NCI-H345 (cell line): ENCODE data around the gene THAP4.
"Not testable (repeated sequence)": the region's sequence is repeated elsewhere in the genome, so short reads cannot be mapped to it uniquely, and the experiment has no call there.

Experiments
- DNase-seq: peaks from one replicate; lab custom pipeline; 2025; lab: John Stamatoyannopoulos, UW

The THAP4 gene

DNA sequence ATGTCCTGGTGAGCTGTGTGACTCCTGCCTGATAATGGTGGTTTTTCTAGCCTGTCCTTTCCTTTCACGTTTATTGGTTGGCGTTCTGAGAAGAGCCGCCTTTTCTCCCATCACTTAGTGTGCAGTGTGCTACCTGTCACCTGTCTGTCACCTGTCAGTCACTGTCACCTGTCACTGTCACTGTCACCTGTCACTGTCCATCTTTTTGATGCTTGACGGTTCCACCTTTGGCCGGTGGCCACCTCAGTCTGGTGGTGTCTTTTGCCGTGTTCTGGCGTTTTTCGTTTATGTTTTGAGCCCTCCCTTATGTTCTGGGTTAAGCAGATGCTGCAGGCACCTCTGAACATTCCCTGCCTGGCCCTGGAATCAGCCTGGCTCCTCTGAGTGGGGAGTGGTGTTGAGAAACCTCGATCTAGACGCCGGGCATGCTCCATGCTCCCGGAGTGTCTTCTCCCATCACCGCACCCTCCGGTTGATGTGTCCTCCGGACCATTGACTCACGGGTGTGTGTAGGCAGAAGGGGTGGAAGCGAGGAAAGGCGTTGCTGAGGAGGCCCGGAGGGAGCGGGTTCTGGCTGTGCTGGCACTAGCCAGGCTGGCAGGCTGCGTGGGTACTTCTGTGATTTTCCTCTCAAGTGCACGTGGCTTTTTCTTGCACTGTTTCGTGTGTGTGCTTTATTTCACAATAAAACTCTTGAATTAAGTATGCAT lies 28.9 kb upstream of the THAP4 start:
- no peak for DNase-seq

DNA sequence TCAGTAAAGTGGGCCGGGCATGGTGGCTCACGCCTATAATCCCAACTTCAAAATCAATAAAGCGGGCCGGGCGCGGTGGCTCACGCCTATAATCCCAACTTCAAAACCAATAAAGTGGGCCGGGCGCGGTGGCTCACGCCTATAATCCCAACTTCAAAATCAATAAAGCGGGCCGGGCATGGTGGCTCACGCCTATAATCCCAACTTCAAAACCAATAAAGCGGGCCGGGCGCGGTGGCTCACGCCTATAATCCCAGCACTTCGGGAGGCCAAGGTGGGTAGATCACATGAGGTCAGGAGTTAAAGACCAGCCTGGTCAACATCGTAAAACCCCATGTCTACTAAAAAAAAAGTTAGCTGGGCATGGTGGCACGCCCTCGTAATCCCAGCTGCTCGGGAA lies 25.8 kb upstream of the THAP4 start:
- DNase-seq = not testable (repeated sequence)

DNA sequence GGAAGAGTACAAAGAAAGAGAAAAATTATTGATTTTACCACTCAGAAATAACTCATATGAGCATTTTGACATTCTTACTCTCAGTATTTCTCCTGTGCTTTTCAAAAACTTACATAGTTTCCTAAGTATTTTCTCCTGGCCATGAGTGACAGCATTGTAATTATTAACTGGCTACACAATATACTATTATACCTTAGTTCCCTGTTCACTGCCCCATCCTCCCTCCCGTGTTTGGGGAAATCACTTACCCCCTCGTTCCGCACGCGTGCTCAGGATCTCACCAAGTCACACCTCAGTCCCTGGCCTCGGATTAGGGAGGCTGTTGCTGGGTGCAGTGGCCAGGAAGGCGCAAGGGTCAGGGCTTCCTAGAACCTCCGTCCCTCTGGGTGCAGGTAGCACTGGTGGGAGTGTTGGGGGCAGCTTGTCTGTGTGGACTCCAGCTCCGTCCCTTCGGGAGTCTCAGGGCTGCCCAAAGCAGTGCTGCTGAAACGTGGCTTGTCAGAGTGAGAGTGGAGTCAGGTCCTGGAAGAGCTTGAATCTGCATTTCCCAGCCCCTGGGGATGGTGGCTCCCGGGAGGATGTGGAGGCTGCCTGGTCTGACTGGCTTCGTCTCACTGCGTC lies 23.7 kb upstream of the THAP4 start:
- DNase-seq = no peak

DNA sequence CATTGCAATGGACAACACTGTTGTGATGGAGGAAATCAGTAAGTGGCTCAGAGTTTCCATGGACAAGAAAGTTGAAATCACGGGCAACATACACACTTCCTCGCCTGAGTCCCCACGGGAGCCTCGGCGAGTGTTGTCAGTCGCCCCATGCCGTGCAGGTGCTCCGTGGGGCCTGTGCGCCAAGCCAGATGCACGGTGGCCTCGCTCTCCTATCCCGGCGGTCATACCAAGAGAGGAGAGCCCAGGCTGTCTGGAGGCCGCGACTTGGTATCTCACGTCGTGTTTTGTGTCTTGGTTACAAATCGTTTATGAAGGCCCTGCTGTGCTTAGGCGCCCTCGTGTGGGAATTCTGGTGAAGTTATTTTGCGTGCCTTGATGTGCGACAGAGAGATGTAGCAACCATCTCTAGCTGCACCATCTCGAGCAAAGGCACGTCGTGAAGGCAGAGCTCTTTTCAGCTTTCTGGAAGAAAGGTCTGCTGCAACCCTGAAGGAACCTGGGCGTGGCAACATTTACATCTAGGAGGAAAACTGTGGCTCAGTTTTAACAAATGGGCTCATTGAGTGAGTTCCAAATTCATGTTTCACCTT lies 22.3 kb upstream of the THAP4 start:
- DNase-seq = peak; percentile 37

DNA sequence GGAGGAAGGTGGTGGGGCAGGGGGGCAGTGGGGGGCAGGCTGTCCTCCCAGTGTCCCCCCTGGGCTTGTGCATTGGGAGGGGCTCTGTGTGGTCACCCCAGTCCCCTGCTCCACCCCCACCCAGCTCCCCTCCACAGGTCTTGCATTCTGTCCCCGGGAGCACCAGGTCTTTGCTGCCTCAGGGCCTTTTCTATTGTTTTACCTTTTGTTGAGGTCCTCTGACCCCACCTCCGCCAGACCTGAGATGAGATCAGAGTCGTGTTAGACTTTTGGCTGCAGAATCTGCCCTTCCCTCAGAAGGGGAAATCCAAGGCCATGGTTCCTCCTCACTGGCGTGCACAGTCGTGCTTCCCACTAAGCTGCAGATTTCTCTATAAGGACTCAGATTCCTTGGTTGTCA lies 21.3 kb upstream of the THAP4 start:
- no peak for DNase-seq

DNA sequence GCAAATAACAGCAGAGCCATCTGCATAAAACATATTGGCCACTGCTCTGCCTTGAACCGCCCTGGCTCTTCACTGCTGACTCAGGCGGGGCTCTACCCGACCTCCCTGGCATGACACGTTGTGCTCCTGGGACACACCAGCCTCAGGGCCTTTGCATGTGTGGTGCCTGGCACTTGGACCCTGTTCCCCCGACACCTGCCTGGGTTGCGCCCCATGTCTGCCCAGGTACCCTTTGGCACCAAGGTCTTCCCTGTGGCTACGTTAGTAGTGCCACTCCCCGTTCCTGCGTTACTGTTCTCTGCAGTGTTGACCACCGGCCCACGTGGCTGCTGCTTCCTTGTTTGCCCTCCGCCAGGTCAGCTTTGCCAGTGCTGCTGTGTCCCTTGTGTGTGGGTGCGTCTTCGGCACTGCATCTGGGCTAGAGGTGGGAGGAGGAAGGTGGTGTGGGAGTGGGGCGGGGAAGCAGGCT lies 20.9 kb upstream of the THAP4 start:
- DNase-seq = no peak

DNA sequence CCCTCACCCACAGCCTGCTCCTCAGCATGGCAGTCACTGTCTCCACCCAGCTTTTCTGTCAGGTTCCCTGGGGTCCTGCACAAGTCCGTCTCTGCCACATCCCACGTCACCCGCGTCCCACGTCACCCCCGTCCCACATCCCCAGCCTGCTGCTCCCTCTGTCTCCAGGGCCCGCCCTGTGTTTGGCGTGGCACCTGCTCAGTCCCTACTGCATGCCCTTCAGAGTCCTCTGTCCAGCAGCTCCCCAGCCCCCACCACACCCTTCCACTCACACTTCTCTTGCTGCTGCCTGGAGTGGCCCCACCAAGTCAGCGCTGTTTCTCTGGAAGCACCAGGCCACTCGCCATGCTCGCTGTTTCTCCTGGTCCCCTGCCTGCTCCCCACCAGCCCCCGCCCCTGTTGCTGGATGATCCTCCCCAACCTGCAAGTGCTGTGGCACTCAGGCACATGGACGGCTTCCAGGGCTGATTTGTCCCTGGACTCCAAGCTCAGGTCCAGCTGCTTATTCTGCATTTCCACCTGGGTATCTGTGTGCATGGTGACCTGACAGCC lies 19.3 kb upstream of the THAP4 start:
- DNase-seq = no peak

DNA sequence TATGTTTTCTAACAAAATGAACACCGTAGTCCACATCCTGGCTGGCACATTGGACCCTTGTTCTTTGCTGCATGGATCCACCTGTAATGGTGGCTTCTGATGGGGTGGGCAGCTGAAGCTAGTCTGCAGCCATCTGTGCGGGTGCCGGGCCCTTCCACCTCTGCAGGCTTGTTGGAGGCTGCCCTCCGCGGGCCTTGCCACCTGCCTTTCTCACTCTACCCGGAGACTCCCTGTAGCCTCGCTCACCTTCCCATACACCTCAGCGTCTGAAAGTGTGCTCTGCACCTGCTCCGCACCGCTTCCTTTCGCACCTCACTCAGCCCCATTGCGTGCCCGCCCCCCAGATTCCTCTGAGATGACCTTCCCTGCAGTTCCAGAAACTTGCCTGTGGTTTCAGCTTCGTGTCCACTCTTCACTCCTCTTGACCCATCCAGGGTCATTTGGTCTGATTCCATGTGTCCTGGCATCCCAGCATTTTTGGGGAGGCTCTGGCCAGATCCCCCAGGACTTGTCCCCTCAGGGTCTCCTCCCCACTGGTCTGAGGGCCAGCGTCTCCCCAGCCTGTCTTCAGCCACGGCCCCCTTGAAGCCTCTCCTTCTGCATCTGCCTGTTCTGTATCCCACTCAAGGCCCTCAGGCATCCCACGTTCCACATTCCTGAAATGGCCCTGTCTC lies 18.7 kb upstream of the THAP4 start:
- no peak for DNase-seq

DNA sequence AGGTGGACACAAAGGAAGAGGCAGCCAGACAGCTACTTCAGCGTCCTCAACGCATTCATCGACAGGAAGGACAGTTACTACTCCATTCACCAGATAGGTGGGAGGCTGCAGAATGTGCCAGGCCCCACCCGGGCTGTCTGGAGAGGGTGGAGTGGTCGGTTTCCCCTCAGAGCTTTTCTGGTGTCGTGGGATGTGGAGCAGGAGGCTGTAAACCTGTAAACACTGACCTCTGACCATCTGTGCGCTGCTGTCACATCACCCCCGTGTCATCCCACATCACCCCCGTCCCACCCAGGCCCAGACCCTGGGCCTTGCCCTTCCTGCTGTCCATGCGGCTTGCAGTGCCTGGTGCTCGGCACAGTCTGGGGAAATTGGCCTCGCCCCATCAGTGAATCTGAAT lies 17.6 kb upstream of the THAP4 start:
- DNase-seq = no peak

DNA sequence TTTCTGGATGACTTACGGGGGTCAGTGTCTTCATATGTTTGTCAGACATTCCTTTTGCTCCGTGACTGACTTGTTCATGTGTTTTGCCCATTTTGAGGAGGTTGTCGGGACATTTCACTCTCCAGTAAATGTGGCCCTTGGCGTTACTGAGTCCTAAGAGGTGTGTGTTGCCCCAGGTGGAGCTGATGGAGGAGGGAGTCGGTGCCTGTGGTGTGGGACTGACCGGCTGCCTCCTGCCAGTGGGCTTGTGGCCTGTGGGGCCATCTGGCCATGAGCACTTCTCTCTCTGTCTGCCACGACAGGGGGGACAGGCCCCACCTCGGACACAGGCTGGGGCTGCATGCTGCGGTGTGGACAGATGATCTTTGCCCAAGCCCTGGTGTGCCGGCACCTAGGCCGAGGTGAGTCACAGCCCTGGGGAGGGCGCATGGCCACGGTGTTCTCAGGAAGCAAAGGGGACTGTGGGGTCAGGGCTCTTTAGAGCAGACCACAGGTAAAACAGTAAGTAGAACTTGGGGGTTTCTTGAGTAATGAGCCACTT lies 16.3 kb upstream of the THAP4 start:
- DNase-seq = no peak

DNA sequence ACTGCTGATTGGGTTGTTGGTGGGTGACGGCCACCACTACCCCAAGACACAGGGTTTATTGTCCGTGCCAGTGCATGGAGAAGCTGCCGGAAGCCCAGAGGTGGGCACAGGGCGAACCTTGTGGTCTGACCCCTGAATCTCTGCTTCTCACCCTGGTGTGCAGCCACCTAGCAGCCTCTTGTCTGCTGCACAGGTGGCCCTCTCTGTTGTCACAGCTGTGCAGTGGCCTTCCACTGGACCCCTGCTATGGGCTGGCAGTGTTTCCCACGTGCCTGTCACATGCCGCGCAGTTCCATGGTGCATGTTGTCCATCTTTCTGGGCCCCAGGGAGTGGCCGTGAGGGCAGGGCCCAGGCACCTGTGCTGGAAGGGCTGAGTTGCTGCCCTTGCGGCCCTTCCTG lies 15.8 kb upstream of the THAP4 start:
- DNase-seq = no peak

DNA sequence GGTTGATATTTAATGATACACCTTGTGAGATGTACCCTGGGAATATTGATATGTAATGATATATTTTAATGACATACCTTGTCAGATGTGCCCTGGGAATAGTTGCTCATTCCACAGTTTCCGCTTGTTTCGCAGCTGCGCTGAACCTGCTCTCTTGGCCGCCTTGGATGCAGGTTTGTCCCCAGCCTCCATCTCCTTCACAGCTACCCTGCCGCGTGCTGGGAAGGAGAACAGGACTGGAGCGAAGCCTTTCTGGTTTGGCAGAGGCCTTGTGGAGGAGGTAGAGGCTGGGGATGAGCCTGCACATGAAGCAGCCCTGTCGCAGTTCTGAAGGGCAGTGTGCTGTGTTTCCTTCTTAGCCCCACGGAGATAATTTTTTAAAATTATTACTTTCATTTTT lies 15.2 kb upstream of the THAP4 start:
- DNase-seq = no peak

DNA sequence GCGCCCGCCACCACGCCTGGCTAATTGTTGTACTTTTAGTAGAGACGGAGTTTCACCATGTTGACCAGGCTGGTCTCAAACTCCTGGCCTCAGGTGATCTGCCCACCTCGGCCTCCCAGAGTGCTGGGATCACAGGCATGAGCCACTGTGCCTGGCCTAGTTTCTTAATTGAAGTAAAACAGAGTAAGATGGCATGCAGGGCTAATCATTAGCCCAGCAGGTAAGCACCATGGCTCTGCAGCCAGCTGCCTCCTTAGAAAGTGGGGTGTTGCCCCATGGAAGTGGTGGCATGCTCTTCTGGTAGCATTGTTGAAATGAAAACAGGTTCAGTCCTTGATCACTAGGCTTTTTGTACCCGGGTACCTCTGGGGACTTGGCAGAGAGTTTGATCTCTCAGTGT lies 13.0 kb upstream of the THAP4 start:
- DNase-seq = no peak

DNA sequence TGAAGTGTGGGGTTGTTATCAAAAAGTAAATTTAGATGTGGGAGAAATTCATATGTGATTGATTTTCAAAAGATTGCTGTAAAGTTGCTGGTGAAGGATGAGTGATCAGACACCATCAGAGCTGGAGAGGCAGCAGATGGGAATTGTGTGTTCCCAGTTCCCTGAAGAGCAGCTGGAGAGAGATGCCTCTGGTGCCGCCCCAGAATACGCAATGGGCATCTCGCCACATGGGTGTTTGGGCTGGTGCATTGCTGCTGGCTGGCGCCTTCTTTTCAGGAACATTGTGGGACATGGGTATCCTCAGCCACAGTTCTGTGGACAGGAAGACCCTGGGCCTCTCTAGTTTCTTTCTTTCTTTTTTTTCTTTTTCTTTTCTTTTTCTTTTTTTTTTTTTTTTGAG lies 12.4 kb upstream of the THAP4 start:
- DNase-seq = no peak

DNA sequence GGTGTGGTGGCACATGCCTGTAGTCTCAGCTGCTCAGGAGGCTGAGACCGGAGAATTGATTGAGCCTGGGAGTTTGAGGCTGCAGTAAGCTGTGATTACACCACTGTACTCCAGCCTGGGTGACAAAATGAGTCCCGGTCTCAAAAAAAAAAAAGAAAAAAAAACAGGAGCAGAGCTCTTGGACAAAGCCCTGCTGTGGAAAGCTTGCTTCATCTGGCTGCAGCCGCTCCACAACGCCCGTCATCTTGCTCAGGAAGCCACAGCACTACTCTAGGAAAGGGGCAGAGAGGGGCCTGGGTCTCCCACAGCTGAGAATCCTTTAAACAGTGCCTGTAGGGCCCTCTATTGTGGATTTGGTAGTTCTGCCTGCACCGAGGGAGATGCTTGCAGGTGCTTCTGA lies 11.5 kb upstream of the THAP4 start:
- DNase-seq = no peak

DNA sequence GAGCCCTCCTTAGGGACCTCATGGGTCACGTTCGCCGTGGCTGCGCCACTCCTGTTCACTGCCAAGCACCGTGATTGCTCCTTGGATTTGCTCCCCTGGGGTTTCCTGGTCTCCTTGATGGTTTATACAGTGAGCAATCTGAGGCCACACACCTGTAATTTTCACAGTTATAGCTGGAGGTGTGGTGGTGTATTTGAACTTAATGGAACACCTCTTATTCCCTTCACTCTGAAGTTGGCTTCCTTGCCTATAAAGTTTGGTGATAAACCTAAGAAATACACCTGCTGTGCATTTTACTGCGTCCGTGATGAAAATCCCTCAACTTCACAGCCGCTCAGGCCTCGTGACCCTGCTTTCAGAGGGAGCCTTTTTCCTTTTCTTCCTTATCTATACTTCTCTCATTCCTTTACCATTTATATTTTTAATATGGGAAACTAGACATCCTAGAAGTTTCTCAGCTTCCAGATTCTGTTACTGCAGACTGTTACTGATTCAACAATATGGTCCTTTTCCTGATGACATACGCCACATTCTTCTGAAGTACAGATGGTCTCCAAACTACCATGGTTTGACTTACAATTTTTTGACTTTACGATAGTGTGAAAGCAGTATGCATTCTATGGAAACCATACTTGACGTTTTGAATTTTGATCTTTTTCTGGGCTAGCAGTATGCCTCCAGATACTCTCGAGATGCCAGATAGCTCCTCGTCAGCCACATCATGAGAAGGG lies 9.1 kb upstream of the THAP4 start:
- no peak for DNase-seq

DNA sequence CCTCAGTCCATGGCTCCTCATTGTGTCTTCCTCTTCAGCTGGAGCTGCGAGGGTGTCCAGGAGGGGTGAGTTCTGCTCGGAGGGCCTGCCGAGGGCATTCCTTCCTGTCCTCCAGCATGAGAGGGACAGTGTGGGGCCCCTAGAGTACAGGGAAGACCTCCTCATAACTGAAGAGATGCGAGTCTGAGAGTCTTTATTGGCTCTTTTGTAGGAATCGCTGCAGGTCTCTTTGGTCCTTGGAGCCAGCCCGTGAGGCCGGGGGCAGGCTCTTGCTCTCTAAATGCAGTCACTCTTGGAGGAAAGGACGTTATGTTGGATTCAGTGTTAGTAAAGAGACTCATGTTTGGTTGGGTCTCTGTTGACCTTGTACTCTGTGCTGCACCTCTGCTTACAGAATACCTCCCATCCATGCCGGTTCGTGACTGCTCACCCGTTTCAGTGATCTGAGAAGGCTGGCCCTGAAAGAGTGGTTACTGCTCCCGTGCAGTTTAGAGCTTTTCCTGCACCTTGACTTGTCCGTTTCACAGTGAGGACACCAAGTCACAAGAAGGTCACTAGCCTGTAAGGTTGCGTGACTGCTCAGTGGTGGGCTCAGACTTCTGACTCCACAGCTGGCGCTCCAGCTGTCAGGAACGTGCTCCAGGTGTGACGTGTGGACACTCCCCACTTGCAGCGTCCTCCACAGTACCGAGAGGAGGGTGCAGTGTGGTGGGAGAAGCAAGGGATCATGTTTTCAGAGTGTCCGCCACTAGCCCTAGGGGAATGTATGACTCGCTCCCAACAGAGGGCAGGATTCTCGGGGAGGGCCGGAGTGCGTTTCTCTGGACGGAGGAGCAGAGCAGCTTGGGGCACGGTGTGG lies 8.3 kb upstream of the THAP4 start:
- DNase-seq = no peak

DNA sequence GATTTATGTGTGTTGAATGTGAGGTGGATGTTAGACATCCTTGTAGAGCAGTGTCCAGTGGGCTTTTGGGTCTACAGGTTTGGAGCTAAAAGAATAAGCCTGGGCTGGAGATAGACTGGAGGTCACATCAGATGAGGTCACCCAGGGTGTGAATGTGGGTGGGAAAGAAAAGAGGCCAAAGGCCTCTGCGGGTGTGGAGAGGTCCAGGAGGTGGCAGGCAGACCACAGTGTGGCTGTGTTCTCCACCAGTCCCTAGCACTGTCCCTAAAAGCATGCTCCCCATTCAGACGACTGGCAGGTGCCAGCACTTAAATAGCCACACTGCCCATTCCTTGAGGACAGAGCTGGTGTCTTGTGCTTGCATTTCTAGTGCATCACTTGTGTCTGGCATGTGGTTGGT lies 4.7 kb upstream of the THAP4 start:
- DNase-seq = no peak

DNA sequence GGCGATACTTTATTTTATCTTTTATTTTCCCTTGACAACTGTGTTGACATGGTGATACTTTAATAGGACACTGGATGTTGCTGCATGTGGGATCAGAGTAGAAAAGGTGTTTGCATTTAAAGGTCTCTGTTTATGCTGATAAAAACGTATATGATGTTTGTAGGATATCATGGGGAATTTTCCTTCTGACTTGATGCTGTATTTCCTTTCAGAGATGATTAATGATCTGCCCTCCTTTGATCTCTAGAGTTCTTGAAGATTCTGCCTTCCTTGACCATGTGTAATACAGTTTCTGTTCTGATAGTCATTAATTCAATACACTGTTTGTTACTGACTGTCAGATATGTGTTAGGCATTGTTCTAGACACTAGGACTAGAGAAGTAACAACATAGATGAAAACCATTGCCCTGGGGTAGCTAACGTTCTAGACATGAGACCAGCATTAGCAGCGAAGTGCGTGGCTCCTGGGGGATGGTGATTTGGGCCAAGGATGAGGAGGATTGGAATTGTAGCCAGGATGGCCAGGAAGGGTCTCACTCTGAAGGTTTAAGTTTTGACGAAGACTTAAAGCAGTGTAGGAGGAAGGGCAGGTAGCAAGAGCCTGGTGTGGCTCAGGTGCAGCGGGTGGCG lies 3.3 kb upstream of the THAP4 start:
- DNase-seq = no peak

DNA sequence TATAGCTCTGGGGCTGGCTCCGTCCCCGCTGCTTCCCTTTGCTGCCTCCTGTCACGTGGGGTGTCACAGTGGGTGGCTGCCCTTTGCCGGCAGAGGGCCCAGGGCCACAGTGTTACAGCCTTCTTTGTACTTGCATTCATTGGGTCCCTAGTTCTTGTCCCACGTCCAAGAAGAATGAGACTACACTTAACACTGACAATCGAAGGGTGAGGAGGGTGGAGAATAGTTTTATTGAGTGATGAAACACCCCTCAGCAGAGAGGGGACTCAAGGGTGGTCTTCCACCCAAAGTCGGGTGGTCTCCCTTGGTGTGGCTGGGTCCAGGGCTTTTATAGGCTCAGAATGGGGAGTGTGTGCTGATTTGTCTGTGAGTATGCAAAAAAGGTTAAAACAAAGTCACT lies 2.4 kb upstream of the THAP4 start:
- peak; percentile 3 for DNase-seq
